ENCODE measurements around the gene CAMTA1. TPM values are rescaled to one million over a fixed set of nuclear protein-coding genes. Genes with fewer than 3 reads are reported as not detected.
"Not testable (repeated sequence)": the region's sequence is repeated elsewhere in the genome, so short reads cannot be mapped to it uniquely, and the experiment has no call there.

CAMTA1 gene
- total and polyA plus RNA-seq, 8 donors = 13.0 to 54.2 (median 23.6) TPM

DNA sequence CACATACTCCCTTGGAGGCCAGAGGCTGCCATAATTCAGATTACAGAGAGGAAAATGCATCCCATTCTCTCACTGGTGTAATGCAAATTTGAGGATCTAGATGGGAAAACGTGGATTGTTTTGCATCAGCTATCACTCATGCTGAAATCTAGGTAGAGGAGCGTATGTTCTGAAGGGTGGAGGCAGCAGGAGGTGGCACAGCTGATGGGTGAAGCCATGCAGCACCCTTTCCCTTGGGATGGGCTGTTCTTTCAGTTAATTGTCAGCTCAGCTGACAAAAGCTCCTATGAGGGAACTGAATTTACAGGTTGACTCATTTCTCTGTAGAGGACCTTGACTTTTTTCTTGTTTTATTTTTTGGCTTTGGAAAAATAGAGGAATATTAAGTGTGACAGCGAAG is 41.8 kb downstream of the CAMTA1 start:
- Histone ChIP-seq H3K27me3 (no peaks in the 10 kb centered on the region), H3K4me1 (peaks cover 22 to 58% (median 45%) of the 10 kb centered on the region in 3 donors), H3K36me3 (no peaks in the 10 kb centered on the region), H3K27ac (peak overlapping the region in 2 of 4 donors; percentile 57 to 70), H3K4me3 (no peak overlapping the region), H3K9me3 (no peaks in the 10 kb centered on the region)
- DNase-seq = no peak
- intact Hi-C loops (cut with DNase I) = no loop called here
- no peak for ATAC-seq
- FAIRE-seq = no peak
- TF ChIP-seq, protein P1, sequence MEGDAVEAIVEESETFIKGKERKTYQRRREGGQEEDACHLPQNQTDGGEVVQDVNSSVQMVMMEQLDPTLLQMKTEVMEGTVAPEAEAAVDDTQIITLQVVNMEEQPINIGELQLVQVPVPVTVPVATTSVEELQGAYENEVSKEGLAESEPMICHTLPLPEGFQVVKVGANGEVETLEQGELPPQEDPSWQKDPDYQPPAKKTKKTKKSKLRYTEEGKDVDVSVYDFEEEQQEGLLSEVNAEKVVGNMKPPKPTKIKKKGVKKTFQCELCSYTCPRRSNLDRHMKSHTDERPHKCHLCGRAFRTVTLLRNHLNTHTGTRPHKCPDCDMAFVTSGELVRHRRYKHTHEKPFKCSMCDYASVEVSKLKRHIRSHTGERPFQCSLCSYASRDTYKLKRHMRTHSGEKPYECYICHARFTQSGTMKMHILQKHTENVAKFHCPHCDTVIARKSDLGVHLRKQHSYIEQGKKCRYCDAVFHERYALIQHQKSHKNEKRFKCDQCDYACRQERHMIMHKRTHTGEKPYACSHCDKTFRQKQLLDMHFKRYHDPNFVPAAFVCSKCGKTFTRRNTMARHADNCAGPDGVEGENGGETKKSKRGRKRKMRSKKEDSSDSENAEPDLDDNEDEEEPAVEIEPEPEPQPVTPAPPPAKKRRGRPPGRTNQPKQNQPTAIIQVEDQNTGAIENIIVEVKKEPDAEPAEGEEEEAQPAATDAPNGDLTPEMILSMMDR (IDR thresholded peaks at IDR 0.05) = no peak
- WGBS, 2 donors = 76 to 84% methylated on average over 3 of the region's 3 CpGs

DNA sequence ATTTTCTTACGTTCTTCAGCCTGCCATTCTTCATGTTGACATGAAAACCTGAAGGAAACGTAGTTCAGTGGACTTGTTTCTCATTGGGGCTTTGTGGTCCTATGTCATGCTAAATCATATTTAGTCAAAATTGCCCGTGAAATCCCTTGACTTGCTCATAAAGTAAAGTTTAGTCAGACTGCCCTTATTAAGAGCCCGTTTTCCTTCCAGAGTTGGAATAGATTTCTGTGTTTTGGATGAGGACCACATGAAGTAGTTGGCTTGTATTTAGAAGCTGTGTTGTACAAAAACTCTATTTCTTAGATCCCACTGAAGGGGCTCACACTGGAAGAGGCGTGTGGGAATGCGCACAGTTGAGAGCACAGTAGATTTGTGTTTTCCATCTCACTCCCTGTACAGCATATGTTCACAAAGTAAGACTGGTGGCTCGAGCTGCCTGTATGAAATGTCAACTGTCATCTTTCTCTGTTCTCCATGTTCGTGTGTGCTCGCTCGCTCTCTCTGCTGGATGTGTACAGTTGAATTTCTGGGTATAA is 42.4 kb downstream of the CAMTA1 start:
- H3K27ac ChIP-seq = no peak overlapping the region
- no peaks in the 10 kb centered on the region for H3K9me3 ChIP-seq
- H3K36me3 ChIP-seq = no peaks in the 10 kb centered on the region
- ATAC-seq (no peak), DNase-seq (no peak), FAIRE-seq (no peak)
- no peaks in the 10 kb centered on the region for H3K27me3 ChIP-seq
- no peak overlapping the region for H3K4me3 ChIP-seq
- TF ChIP-seq, protein P1 (IDR thresholded peaks at IDR 0.05) = no peak
- WGBS, 2 donors = 92 to 94% methylated on average over 10 of the region's 10 CpGs
- intact Hi-C loops (cut with DNase I) = no loop called here
- H3K4me1 ChIP-seq = peaks cover 20 to 61% (median 46%) of the 10 kb centered on the region in 3 donors

DNA sequence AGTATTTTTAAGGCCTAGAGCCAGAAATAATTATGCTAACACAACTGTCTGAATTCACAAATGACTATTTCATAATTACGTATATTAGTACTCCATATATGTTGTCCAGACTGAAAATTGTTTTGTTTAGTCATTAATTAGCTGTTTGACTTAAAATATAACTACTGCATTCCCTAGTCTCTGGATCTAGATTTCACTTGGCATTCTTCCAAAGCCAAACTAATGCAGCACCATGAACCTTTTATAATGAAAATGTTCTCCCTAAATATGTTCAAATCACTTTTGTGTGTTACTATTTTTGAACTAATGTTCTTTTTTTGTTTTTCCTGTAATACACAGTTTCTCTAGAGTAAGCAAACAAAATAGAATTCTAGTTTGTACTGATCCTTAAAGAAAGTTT is 46.1 kb downstream of the CAMTA1 start:
- no peaks in the 10 kb centered on the region for H3K27me3 ChIP-seq
- H3K4me3 ChIP-seq = no peak overlapping the region
- DNase-seq = no peak
- no peaks in the 10 kb centered on the region for H3K9me3 ChIP-seq
- H3K4me1 ChIP-seq = peaks cover 0 to 28% (median 19%) of the 10 kb centered on the region in 3 donors
- 60 to 67% methylated on average over 1 of the region's 1 CpG for WGBS, 2 donors
- no peak for FAIRE-seq
- H3K36me3 ChIP-seq = no peaks in the 10 kb centered on the region
- TF ChIP-seq, protein P1 (IDR thresholded peaks at IDR 0.05) = no peak
- no peak overlapping the region for H3K27ac ChIP-seq
- no peak for ATAC-seq
- intact Hi-C loops (cut with DNase I) = no loop called here

DNA sequence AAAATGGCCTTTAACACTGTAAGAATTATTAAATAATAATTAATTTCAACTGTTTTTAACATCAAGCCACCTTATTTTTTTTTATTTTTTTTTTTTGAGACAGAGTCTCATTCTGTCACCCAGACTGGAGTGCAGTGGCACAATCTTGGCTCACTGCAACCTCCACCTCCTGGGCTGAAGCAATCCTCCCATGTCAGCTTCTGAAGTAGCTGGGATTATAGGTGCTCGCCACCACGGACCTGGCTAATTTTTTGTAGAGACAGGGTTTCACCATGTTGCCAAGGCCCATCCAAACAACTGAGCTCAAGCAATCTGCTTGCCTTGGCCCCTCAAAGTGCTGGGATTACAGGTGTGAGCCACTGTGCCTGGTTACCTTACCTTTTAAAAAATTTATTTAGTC is 46.8 kb downstream of the CAMTA1 start:
- H3K4me3 ChIP-seq; FAIRE-seq; DNase-seq; H3K27me3 ChIP-seq; intact Hi-C loops (cut with DNase I); H3K36me3 ChIP-seq; H3K9me3 ChIP-seq; H3K27ac ChIP-seq: not testable (repeated sequence)
- peaks cover 0 to 22% (median 12%) of the 10 kb centered on the region in 3 donors for H3K4me1 ChIP-seq
- WGBS, 2 donors = 51 to 67% methylated on average over 2 of the region's 2 CpGs
- ATAC-seq = peak in 2 of 4 donors; percentile 25 to 45

DNA sequence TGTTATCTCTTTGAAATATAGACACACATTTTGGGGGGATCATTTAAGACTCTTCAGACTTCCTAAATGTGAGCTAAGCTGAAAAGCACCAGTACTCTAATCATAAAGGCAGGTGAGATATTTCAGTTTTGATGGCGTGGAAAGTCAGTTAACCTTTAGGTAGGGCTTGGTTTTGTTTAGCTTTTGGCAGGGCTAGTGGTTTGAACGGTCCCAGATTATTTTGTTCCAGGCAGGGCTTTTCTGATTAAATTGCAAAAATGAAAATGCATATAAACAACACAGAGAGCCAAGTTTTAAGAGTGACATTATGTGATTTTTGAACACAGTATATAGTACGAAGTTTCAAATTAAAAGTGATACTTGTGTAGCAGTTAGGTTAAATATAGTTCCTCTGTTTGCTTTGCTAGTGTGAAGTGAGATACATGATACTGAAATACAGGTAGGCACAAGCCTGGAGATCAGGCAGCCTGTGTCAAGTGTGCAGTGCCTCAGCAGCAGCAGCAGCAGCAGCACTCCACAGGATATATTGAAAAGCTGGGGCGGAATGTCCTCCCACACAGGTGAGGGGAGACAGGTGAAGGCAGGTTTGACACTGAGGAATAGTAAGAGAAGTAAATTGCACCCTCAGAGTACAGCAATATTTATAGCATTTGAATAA is 47.4 kb downstream of the CAMTA1 start:
- no peak for FAIRE-seq
- no peak for DNase-seq
- H3K27ac ChIP-seq = no peak overlapping the region
- TF ChIP-seq, protein P1 (IDR thresholded peaks at IDR 0.05) = no peak
- H3K27me3 ChIP-seq = no peaks in the 10 kb centered on the region
- H3K4me3 ChIP-seq = no peak overlapping the region
- H3K36me3 ChIP-seq = no peaks in the 10 kb centered on the region
- peak in 3 of 4 donors; percentile 53 to 56 (median 55) for ATAC-seq
- no peaks in the 10 kb centered on the region for H3K9me3 ChIP-seq
- intact Hi-C loops (cut with DNase I) = no loop called here
- 35 to 39% methylated on average over 4 of the region's 4 CpGs for WGBS, 2 donors
- peaks cover 0 to 18% (median 8%) of the 10 kb centered on the region in 3 donors for H3K4me1 ChIP-seq
